KMS-11 (cell line): Measurements from ENCODE around the gene CCL7.

Experiments
- H2AFZ ChIP-seq: fragments of 200-600 bp; sonication (generic); 2 replicates; pipeline ENCODE4 v1.6.1; 2016; ENCODE audit warnings: antibody characterized with exemption, mixed run types, low read depth
- H3K27ac ChIP-seq: fragments of 200-600 bp; sonication (generic); 2 replicates; pipeline ENCODE4 v1.6.1; 2016; ENCODE audit warnings: mild to moderate bottlenecking, mixed run types
- H3K27me3 ChIP-seq: fragments of 200-600 bp; sonication (generic); 2 replicates; pipeline ENCODE4 v1.6.1; 2017; ENCODE audit warnings: mild to moderate bottlenecking, low read depth, mixed run types, moderate library complexity; ENCODE audit not compliant: insufficient read depth
- H3K36me3 ChIP-seq: fragments of 200-600 bp; sonication (generic); 2 replicates; pipeline ENCODE4 v1.6.1; 2017; ENCODE audit warnings: mild to moderate bottlenecking, mixed run types; ENCODE audit not compliant: insufficient read depth
- H3K4me1 ChIP-seq: fragments of 200-600 bp; sonication (generic); 2 replicates; pipeline ENCODE4 v1.6.1; 2016; ENCODE audit warnings: mild to moderate bottlenecking, low read depth, mixed run types; ENCODE audit not compliant: poor library complexity, severe bottlenecking
- H3K4me2 ChIP-seq: fragments of 200-600 bp; sonication (generic); 2 replicates; pipeline ENCODE4 v1.7.0; 2016; ENCODE audit warnings: mild to moderate bottlenecking, mixed run types
- H3K4me3 ChIP-seq: fragments of 200-600 bp; sonication (generic); IDR thresholded peaks from 2 replicates; pipeline ENCODE4 v1.6.1; 2017; ENCODE audit warnings: low read depth, low read length, mixed read lengths; ENCODE audit not compliant: insufficient read depth
- H3K79me2 ChIP-seq: fragments of 200-600 bp; sonication (generic); 2 replicates; pipeline ENCODE4 v1.6.1; 2016; ENCODE audit warnings: low read depth, mixed run types; ENCODE audit not compliant: insufficient read depth
- H3K9ac ChIP-seq: fragments of 200-600 bp; sonication (generic); 2 replicates; pipeline ENCODE4 v1.6.1; 2016; ENCODE audit warnings: mild to moderate bottlenecking, mixed run types
- H4K20me1 ChIP-seq: fragments of 200-600 bp; sonication (generic); 2 replicates; pipeline ENCODE4 v1.6.1; 2016; ENCODE audit warnings: mild to moderate bottlenecking, mixed run types; ENCODE audit not compliant: insufficient read depth
- TF ChIP-seq, protein P1 (sequence below): fragments of 200-600 bp; sonication (generic); conservative IDR thresholded peaks from 2 replicates; pipeline ENCODE4 v1.6.1; 2017; ENCODE audit warnings: low read depth, mild to moderate bottlenecking, antibody characterized with exemption, low read length, moderate library complexity, mixed read lengths

Gene CCL7

DNA sequence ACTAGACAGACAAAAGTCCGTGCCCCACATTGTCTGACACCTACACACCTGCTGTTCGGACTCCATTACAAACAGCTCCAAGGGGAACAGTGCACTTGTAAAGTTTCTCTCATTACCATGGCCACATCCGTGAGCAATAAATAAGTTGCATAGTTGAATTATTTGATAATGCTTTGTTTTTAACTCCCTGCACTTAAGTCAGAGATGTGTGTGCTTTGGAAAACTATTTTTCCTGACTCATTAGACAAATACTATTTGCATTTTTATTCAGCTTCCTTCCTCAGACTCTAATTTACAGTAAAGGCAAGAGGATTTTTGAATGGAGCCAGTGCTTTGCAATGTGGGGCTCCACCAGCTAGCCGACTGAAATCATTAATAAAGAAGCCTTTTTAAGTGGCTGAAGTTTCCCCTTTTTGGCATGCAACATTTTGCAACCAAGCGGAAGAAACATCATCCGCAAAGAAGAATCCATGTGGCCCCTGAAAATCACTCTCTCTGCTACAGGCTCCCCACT, 21.5 kb upstream of the CCL7 start:
- H3K27ac ChIP-seq = no peak overlapping the region
- peaks cover 18% of the 10 kb centered on the region for H3K4me1 ChIP-seq
- no peaks in the 10 kb centered on the region for H3K27me3 ChIP-seq
- no peak overlapping the region for H2AFZ ChIP-seq
- no peaks in the 10 kb centered on the region for H3K36me3 ChIP-seq
- H3K9ac ChIP-seq = no peak overlapping the region
- H3K4me2 ChIP-seq = no peak overlapping the region
- no peaks in the 10 kb centered on the region for H3K79me2 ChIP-seq
- TF ChIP-seq, protein P1, sequence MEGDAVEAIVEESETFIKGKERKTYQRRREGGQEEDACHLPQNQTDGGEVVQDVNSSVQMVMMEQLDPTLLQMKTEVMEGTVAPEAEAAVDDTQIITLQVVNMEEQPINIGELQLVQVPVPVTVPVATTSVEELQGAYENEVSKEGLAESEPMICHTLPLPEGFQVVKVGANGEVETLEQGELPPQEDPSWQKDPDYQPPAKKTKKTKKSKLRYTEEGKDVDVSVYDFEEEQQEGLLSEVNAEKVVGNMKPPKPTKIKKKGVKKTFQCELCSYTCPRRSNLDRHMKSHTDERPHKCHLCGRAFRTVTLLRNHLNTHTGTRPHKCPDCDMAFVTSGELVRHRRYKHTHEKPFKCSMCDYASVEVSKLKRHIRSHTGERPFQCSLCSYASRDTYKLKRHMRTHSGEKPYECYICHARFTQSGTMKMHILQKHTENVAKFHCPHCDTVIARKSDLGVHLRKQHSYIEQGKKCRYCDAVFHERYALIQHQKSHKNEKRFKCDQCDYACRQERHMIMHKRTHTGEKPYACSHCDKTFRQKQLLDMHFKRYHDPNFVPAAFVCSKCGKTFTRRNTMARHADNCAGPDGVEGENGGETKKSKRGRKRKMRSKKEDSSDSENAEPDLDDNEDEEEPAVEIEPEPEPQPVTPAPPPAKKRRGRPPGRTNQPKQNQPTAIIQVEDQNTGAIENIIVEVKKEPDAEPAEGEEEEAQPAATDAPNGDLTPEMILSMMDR = no peak
- H4K20me1 ChIP-seq = no peaks in the 10 kb centered on the region
- no peak overlapping the region for H3K4me3 ChIP-seq

DNA sequence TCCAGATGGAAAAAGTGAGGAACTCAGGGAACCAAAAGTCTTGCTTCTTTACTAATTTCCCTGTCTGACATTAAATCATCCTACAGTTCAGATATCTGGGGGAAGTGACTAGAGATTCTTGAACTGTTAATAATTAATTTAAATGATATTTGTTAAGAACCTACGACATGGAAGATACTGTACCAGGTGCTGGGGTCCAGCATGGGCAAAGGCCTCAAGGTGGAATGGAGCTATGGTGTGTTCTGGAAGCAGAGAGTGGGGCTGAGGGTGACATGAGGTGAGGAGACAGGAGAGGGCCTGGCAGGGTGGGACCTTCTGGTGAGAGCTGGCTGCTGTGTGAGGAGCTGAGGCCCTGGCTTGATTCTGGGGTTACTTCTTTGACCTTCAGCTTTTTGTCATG, 21.0 kb upstream of the CCL7 start:
- H4K20me1 ChIP-seq = no peaks in the 10 kb centered on the region
- no peaks in the 10 kb centered on the region for H3K36me3 ChIP-seq
- H3K79me2 ChIP-seq = no peaks in the 10 kb centered on the region
- peaks cover 18% of the 10 kb centered on the region for H3K4me1 ChIP-seq
- H3K4me3 ChIP-seq = no peak overlapping the region
- TF ChIP-seq, protein P1 = no peak
- no peaks in the 10 kb centered on the region for H3K27me3 ChIP-seq
- H3K27ac ChIP-seq = no peak overlapping the region
- H3K4me2 ChIP-seq = no peak overlapping the region
- no peak overlapping the region for H3K9ac ChIP-seq
- H2AFZ ChIP-seq = no peak overlapping the region

DNA sequence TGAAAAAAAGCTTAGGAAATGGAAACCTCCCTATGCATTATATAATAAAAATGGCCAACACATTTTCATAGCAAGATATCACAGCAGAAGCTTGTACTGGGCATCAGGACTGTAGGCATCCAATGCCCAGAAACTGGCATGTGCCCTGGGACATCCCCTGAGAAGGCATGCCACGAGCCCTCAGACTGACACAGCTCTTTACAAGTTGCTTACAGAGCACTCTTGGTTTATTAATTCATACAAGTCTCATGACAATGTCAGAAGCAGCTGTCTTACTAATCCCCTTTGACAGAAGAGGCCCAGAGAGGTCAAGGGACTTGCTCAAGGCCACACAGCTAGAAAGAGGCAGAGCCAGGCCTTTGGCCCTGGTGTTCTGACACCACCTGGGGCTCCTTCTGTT, 20.5 kb upstream of the CCL7 start:
- Histone ChIP-seq H3K27me3 (no peaks in the 10 kb centered on the region), H3K27ac (no peak overlapping the region), H2AFZ (no peak overlapping the region), H3K79me2 (no peaks in the 10 kb centered on the region), H3K4me2 (no peak overlapping the region), H3K9ac (no peak overlapping the region), H3K4me1 (peaks cover 18% of the 10 kb centered on the region), H3K36me3 (no peaks in the 10 kb centered on the region), H3K4me3 (no peak overlapping the region), H4K20me1 (no peaks in the 10 kb centered on the region)
- TF ChIP-seq, protein P1 = no peak

DNA sequence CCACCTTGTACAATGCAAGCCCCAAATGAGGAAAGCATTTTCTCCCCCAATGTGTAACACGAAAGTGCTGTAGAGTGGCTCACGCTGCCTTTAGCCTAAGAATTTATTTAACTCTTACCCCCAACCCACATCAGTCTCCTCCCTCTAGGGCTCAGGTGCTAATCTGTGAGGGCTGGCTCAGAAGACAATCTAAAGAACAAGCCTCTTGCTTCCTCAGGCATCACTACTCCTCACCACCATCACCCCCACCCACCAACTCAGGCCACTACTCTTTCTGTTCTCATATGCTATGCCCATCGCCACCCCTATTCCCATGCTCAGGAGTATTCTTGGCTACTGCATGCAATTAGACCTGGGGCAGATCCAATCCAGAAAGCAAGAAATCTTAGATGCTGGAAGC, 18.8 kb upstream of the CCL7 start:
- Histone ChIP-seq H3K9ac (no peak overlapping the region), H3K4me2 (no peak overlapping the region), H4K20me1 (no peaks in the 10 kb centered on the region), H3K27me3 (no peaks in the 10 kb centered on the region), H3K4me3 (no peak overlapping the region), H3K4me1 (peaks cover 18% of the 10 kb centered on the region), H3K27ac (no peak overlapping the region), H3K79me2 (no peaks in the 10 kb centered on the region), H3K36me3 (no peaks in the 10 kb centered on the region), H2AFZ (no peak overlapping the region)
- TF ChIP-seq, protein P1 = no peak

DNA sequence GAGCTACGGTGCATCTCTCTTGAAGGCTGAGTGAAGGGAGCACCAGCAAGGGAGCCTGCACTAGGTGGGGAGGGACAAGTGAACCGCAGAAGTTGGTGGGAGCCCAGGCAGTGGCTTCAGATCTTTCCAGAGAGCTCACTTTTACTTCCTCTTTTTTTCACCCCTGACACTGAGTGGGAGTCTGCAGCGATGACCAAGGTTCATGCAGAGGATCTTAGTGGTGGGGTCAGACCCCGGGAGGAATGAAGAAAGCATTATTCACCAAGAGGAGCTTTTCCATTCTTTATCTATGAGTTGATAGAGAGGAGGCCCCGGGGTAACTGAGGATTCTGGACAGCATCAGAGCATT, 18.0 kb upstream of the CCL7 start:
- no peaks in the 10 kb centered on the region for H3K79me2 ChIP-seq
- no peak overlapping the region for H3K27ac ChIP-seq
- no peak overlapping the region for H2AFZ ChIP-seq
- H3K4me1 ChIP-seq = peaks cover 18% of the 10 kb centered on the region
- TF ChIP-seq, protein P1 = no peak
- H3K9ac ChIP-seq = no peak overlapping the region
- no peaks in the 10 kb centered on the region for H4K20me1 ChIP-seq
- H3K36me3 ChIP-seq = no peaks in the 10 kb centered on the region
- no peaks in the 10 kb centered on the region for H3K27me3 ChIP-seq
- no peak overlapping the region for H3K4me3 ChIP-seq
- no peak overlapping the region for H3K4me2 ChIP-seq
